HEK293 (cell line): Measurements from ENCODE around the gene NRP2.

Source experiments
- AEBP2 ChIP-seq: fragments of 450-650 bp; formaldehyde crosslinking; IDR thresholded peaks from 2 replicates; pipeline ENCODE4 v1.5.1; 2016; ENCODE audit warnings: missing biosample characterization, missing genetic modification characterization, borderline replicate concordance
- CTCF ChIP-seq: fragments of 450-650 bp; formaldehyde crosslinking; IDR thresholded peaks from 2 replicates; pipeline ENCODE4 v1.5.1; 2016; ENCODE audit warnings: missing biosample characterization, missing genetic modification characterization
- GLIS1 ChIP-seq: fragments of 450-650 bp; formaldehyde crosslinking; IDR thresholded peaks from 2 replicates; pipeline ENCODE4 v1.5.1; 2016; ENCODE audit warnings: missing biosample characterization, missing genetic modification characterization
- YY1 ChIP-seq: fragments of 450-650 bp; formaldehyde crosslinking; IDR thresholded peaks from 2 replicates; pipeline ENCODE4 v1.5.1; 2018; ENCODE audit warnings: missing biosample characterization, missing genetic modification characterization
- ZBTB49 ChIP-seq: fragments of 450-650 bp; formaldehyde crosslinking; IDR thresholded peaks from 2 replicates; pipeline ENCODE4 v1.5.1; 2016; ENCODE audit warnings: missing biosample characterization, missing genetic modification characterization, low read depth
- ZBTB7A ChIP-seq: fragments of 450-650 bp; formaldehyde crosslinking; IDR thresholded peaks from 2 replicates; pipeline ENCODE4 v1.5.1; 2016; ENCODE audit warnings: low read depth, missing biosample characterization, missing genetic modification characterization
- ZNF121 ChIP-seq: fragments of 450-650 bp; formaldehyde crosslinking; IDR thresholded peaks from 2 replicates; pipeline ENCODE4 v1.5.1; 2016; ENCODE audit warnings: missing biosample characterization, missing genetic modification characterization
- ZNF138 ChIP-seq: fragments of 450-650 bp; formaldehyde crosslinking; IDR thresholded peaks from 2 replicates; pipeline ENCODE4 v1.5.1; 2016; ENCODE audit warnings: missing biosample characterization, missing genetic modification characterization, borderline replicate concordance
- ZNF266 ChIP-seq: fragments of 450-650 bp; formaldehyde crosslinking; IDR thresholded peaks from 2 replicates; pipeline ENCODE4 v1.5.1; 2016; ENCODE audit warnings: missing biosample characterization, missing genetic modification characterization, low read depth
- ZNF280D ChIP-seq: fragments of 450-650 bp; formaldehyde crosslinking; IDR thresholded peaks from 2 replicates; pipeline ENCODE4 v1.5.1; 2016; ENCODE audit warnings: missing biosample characterization, missing genetic modification characterization
- ZNF311 ChIP-seq: fragments of 450-650 bp; formaldehyde crosslinking; IDR thresholded peaks from 2 replicates; pipeline ENCODE4 v1.5.1; 2017; ENCODE audit warnings: missing biosample characterization, missing genetic modification characterization, borderline replicate concordance
- ZNF660 ChIP-seq: fragments of 450-650 bp; IDR thresholded peaks from 2 replicates; pipeline ENCODE4 v1.5.1; 2018; ENCODE audit warnings: missing biosample characterization, mild to moderate bottlenecking, missing genetic modification characterization

- TF ChIP-seq YY1 (tag by site-specific recombination), result no peak
- no peak for TF ChIP-seq ZNF660
- no peak for TF ChIP-seq CTCF
- no peak for TF ChIP-seq ZNF121
- no peak for TF ChIP-seq ZNF266
- no peak for TF ChIP-seq ZBTB7A (tag by site-specific recombination)
- no peak for TF ChIP-seq ZNF311 (tag by site-specific recombination)
- TF ChIP-seq ZBTB49 (tag by site-specific recombination), result no peak
- no peak for TF ChIP-seq GLIS1
- TF ChIP-seq ZNF138 (tag by site-specific recombination), result no peak
- TF ChIP-seq AEBP2 (tag by site-specific recombination), result no peak
- TF ChIP-seq ZNF280D (tag by site-specific recombination), result no peak
Measured at GRCh38 chr2:205733648-205734047, 51.3 kb downstream of the NRP2 start.
